ENCODE results near the gene FKBP8. TPM values are rescaled to one million over a fixed set of nuclear protein-coding genes. Genes with fewer than 3 reads are reported as not detected.
"Not testable (repeated sequence)": the region's sequence is repeated elsewhere in the genome, so short reads cannot be mapped to it uniquely, and the experiment has no call there.

Gene FKBP8
- total RNA-seq, 2 experiments from 2014 or later: 147 to 152 TPM

- H3K9me3 ChIP-seq (ENCODE audit: control insufficient read depth in 1 of 2, insufficient read depth in 1 of 2, low read length in 2 of 2): no peaks in the 10 kb centered on the region
- H3K27me3 ChIP-seq (ENCODE audit: control insufficient read depth in 1 of 2, insufficient read depth in 2 of 2, low read length in 2 of 2): no peaks in the 10 kb centered on the region
- intact Hi-C loops (cut with DNase I, micrococcal nuclease): loop anchor here (5.0 kb wide), 1 partner anchor 45 kb away; the partner anchor contains the start of gene REX1BD (in 2 of the 2)
- H3K27ac ChIP-seq (ENCODE audit: low read depth in 1 of 2, low read length in 2 of 2): peak overlapping the region; percentile 65
- peak overlapping the region; percentile 92 for H3K4me3 Mint-ChIP-seq
- H3K36me3 ChIP-seq (ENCODE audit: insufficient read depth, low read length): peaks cover 37% of the 10 kb centered on the region
- CTCF ChIA-PET: interaction anchor here (0.6 kb wide), 1 partner anchor 47 kb away, joined by 3 read pairs; the partner anchor contains the start of gene REX1BD
- H3K36me3 Mint-ChIP-seq (ENCODE audit: low read depth): peaks cover 52% of the 10 kb centered on the region
- ATAC-seq (ENCODE audit: poor library complexity) (no peak), DNase-seq (no peak)
- TF ChIP-seq CTCF (IDR thresholded peaks at IDR 0.05): no peak
- H3K27ac Mint-ChIP-seq: peak overlapping the region; percentile 91
- H3K4me3 ChIP-seq (ENCODE audit: low read length): peak overlapping the region; percentile 59
- H3K4me1 ChIP-seq (ENCODE audit: insufficient read depth, low read length): peaks cover 28% of the 10 kb centered on the region
- H3K4me1 Mint-ChIP-seq (ENCODE audit: low read depth): peaks cover 27% of the 10 kb centered on the region
- POLR2A ChIA-PET: interaction anchor here (0.7 to 2.2 kb wide), 7 partner anchors 8 to 290 kb away, joined by 3 to 24 read pairs (median 9); partner anchors contain the start of genes ELL, KXD1, REX1BD and UBA52
- H3K9me3 Mint-ChIP-seq: no peaks in the 10 kb centered on the region
- H3K27me3 Mint-ChIP-seq: no peaks in the 10 kb centered on the region
Observed at GRCh38 chr19:18541992-18542940, 1.1 kb downstream of the FKBP8 start.

GRCh38 chr19:18541258-18541991 lies 1.9 kb downstream of the FKBP8 start:
- no peak for TF ChIP-seq CTCF (IDR thresholded peaks at IDR 0.05)
- ATAC-seq (ENCODE audit: poor library complexity) (no peak), DNase-seq (no peak)
- H3K27me3 Mint-ChIP-seq: no peaks in the 10 kb centered on the region
- intact Hi-C loops (cut with DNase I, micrococcal nuclease): loop anchor here (5.0 kb wide), 1 partner anchor 46 kb away; the partner anchor contains the start of gene REX1BD (in 2 of the 2)
- H3K27ac Mint-ChIP-seq: peak overlapping the region; percentile 91
- H3K9me3 ChIP-seq (ENCODE audit: control insufficient read depth in 1 of 2, insufficient read depth in 1 of 2, low read length in 2 of 2): no peaks in the 10 kb centered on the region
- H3K9me3 Mint-ChIP-seq: no peaks in the 10 kb centered on the region
- H3K4me1 Mint-ChIP-seq (ENCODE audit: low read depth): peaks cover 27% of the 10 kb centered on the region
- peaks cover 28% of the 10 kb centered on the region for H3K4me1 ChIP-seq (ENCODE audit: insufficient read depth, low read length)
- H3K27ac ChIP-seq (ENCODE audit: low read depth in 1 of 2, low read length in 2 of 2): peak overlapping the region in 1 of 2 donors; percentile 65
- H3K4me3 ChIP-seq (ENCODE audit: low read length): no peak overlapping the region
- POLR2A ChIA-PET: interaction anchor here (0.6 to 2.0 kb wide), 4 partner anchors 16 to 592 kb away, joined by 3 to 24 read pairs (median 11); partner anchors contain the start of genes KXD1, REX1BD and UBA52
- H3K36me3 Mint-ChIP-seq (ENCODE audit: low read depth): peaks cover 58% of the 10 kb centered on the region
- H3K36me3 ChIP-seq (ENCODE audit: insufficient read depth, low read length): peaks cover 45% of the 10 kb centered on the region
- H3K27me3 ChIP-seq (ENCODE audit: control insufficient read depth in 1 of 2, insufficient read depth in 2 of 2, low read length in 2 of 2): no peaks in the 10 kb centered on the region
- peak overlapping the region; percentile 92 for H3K4me3 Mint-ChIP-seq
- CTCF ChIA-PET: no interaction called here

GRCh38 chr19:18540200-18540599 lies 3.2 kb downstream of the FKBP8 start:
- H3K27ac ChIP-seq (ENCODE audit: low read depth in 1 of 2, low read length in 2 of 2); H3K4me3 ChIP-seq (ENCODE audit: low read length); H3K9me3 ChIP-seq (ENCODE audit: control insufficient read depth in 1 of 2, insufficient read depth in 1 of 2, low read length in 2 of 2); H3K9me3 Mint-ChIP-seq; H3K27me3 Mint-ChIP-seq; H3K27me3 ChIP-seq (ENCODE audit: control insufficient read depth in 1 of 2, insufficient read depth in 2 of 2, low read length in 2 of 2); ATAC-seq (ENCODE audit: poor library complexity); H3K4me3 Mint-ChIP-seq; CTCF ChIA-PET; H3K27ac Mint-ChIP-seq; DNase-seq: not testable (repeated sequence)
- peaks cover 28% of the 10 kb centered on the region for H3K4me1 ChIP-seq (ENCODE audit: insufficient read depth, low read length)
- intact Hi-C loops (cut with DNase I, micrococcal nuclease): loop anchor here (5.0 kb wide), 1 partner anchor 47 kb away; the partner anchor contains the start of gene REX1BD (in 2 of the 2)
- peaks cover 67% of the 10 kb centered on the region for H3K36me3 Mint-ChIP-seq (ENCODE audit: low read depth)
- H3K4me1 Mint-ChIP-seq (ENCODE audit: low read depth): peaks cover 27% of the 10 kb centered on the region
- H3K36me3 ChIP-seq (ENCODE audit: insufficient read depth, low read length): peaks cover 57% of the 10 kb centered on the region
- POLR2A ChIA-PET: interaction anchor here (0.8 kb wide), 1 partner anchor 19 kb away, joined by 4 read pairs; no protein-coding TSS in a partner anchor
